IMR-90 (cell line): ENCODE measurements around the gene TRIM10. TPM values are rescaled to one million over a fixed set of nuclear protein-coding genes. Genes with fewer than 3 reads are reported as not detected.

Source experiments
- ATAC-seq: fragments of 200-7000 bp; cut with Tn5 transposase; 2 replicates; pipeline ENCODE4 v1.9.1; 2020; ENCODE audit warnings: low read depth, mild to moderate bottlenecking, moderate library complexity
- BruUV-seq: library from RNA; stranded (reverse); fragments of 400-500 nt; replicated peaks from 2 replicates; lab custom pipeline; 2021; lab: Mats Ljungman, UMichigan
- CTCF ChIA-PET: fragments of 300-600 bp; formaldehyde crosslinking; extraction: SDS; loops from one replicate; lab custom pipeline; 2021; ENCODE audit warnings: antibody characterized with exemption; lab: Yijun Ruan, JAX
- POLR2A ChIA-PET: fragments of 300-600 bp; sonication (Branson Sonifier 250); formaldehyde crosslinking; loops from one replicate; lab custom pipeline; 2022; ENCODE audit warnings: antibody characterized with exemption; ENCODE audit not compliant: unreplicated experiment; lab: Charles Lee
- DNase-seq: peaks from one replicate; pipeline ENCODE4 v3.0.0; 2013
- H2AFZ ChIP-seq: replicated peaks from 2 replicates; pipeline ENCODE3; 2013; ENCODE audit warnings: low read length, mild to moderate bottlenecking; ENCODE audit not compliant: poor library complexity
- H2AK5ac ChIP-seq: 2 replicates; pipeline ENCODE4 v1.6.1; 2013; ENCODE audit warnings: low read depth, low read length, inconsistent platforms
- H2AK9ac ChIP-seq: replicated peaks from 2 replicates; pipeline ENCODE3; 2013; ENCODE audit warnings: mild to moderate bottlenecking, low read depth, low read length, moderate library complexity; ENCODE audit not compliant: poor library complexity
- H2BK120ac ChIP-seq: 2 replicates; pipeline ENCODE4 v1.6.1; 2013; ENCODE audit warnings: low read depth, low read length, inconsistent platforms
- H2BK15ac ChIP-seq: 3 replicates; pipeline ENCODE4 v1.6.1; 2013; ENCODE audit warnings: low read depth, low read length, inconsistent platforms
- H2BK20ac ChIP-seq: 2 replicates; pipeline ENCODE4 v1.6.1; 2013; ENCODE audit warnings: low read depth, mild to moderate bottlenecking, inconsistent platforms, low read length, moderate library complexity
- H2BK5ac ChIP-seq: 2 replicates; pipeline ENCODE4 v1.6.1; 2013; ENCODE audit warnings: mild to moderate bottlenecking, low read depth, low read length, inconsistent platforms; ENCODE audit not compliant: poor library complexity, severe bottlenecking
- H3K14ac ChIP-seq: replicated peaks from 2 replicates; pipeline ENCODE4 v1.6.1; 2013; ENCODE audit warnings: low read depth, low read length, inconsistent platforms
- H3K18ac ChIP-seq: 2 replicates; pipeline ENCODE4 v1.6.1; 2013; ENCODE audit warnings: low read depth, low read length, control low read depth
- H3K23ac ChIP-seq: 2 replicates; pipeline ENCODE4 v1.6.1; 2013; ENCODE audit warnings: low read depth, low read length, inconsistent platforms
- H3K27ac ChIP-seq: 2 replicates; pipeline ENCODE4 v1.5.1; 2013; ENCODE audit warnings: mild to moderate bottlenecking, control low read depth, low read length; ENCODE audit not compliant: insufficient read depth
- H3K27me3 ChIP-seq: 2 replicates; pipeline ENCODE4 v1.6.1; 2013; ENCODE audit warnings: low read length; ENCODE audit not compliant: control insufficient read depth, insufficient read depth
- H3K36me3 ChIP-seq: 2 replicates; pipeline ENCODE4 v1.6.1; 2013; ENCODE audit warnings: low read length, mixed read lengths; ENCODE audit not compliant: control insufficient read depth, insufficient read depth
- H3K4ac ChIP-seq: 2 replicates; pipeline ENCODE4 v1.6.1; 2013; ENCODE audit warnings: low read depth, low read length, inconsistent platforms
- H3K4me1 ChIP-seq: 2 replicates; pipeline ENCODE4 v1.6.1; 2013; ENCODE audit warnings: low read length, mixed read lengths; ENCODE audit not compliant: control insufficient read depth, insufficient read depth
- H3K4me2 ChIP-seq: 2 replicates; pipeline ENCODE4 v1.6.1; 2013; ENCODE audit warnings: low read depth, mild to moderate bottlenecking, control low read depth, low read length, moderate library complexity
- H3K4me3 ChIP-seq: 2 replicates; pipeline ENCODE4 v1.5.1; 2013; ENCODE audit warnings: low read depth, mild to moderate bottlenecking, control low read depth, low read length, moderate library complexity; ENCODE audit not compliant: insufficient read depth
- H3K56ac ChIP-seq: 2 replicates; pipeline ENCODE4 v1.6.1; 2013; ENCODE audit warnings: low read length, inconsistent platforms; ENCODE audit not compliant: insufficient read depth; ENCODE audit errors: extremely low read depth
- H3K79me1 ChIP-seq, 2 experiments: 2 replicates each; pipeline ENCODE4 v1.6.1; 2013; ENCODE audit warnings: low read length in 2 of 2, inconsistent platforms in 1 of 2, low read depth in 1 of 2
- H3K9ac ChIP-seq: 2 replicates; pipeline ENCODE4 v1.6.1; 2013; ENCODE audit warnings: low read depth, low read length, control low read depth
- H3K9me1 ChIP-seq: 2 replicates; pipeline ENCODE4 v1.6.1; 2013; ENCODE audit warnings: low read length, inconsistent platforms; ENCODE audit not compliant: insufficient read depth
- H3K9me3 ChIP-seq: 2 replicates; pipeline ENCODE4 v1.6.1; 2013; ENCODE audit warnings: low read length; ENCODE audit not compliant: control insufficient read depth, insufficient read depth
- H4K20me1 ChIP-seq: 2 replicates; pipeline ENCODE4 v1.6.1; 2013; ENCODE audit warnings: low read length, inconsistent platforms; ENCODE audit not compliant: insufficient read depth
- H4K5ac ChIP-seq: 2 replicates; pipeline ENCODE4 v1.6.1; 2013; ENCODE audit warnings: mild to moderate bottlenecking, low read depth, low read length, control low read depth
- H4K8ac ChIP-seq, 2 experiments: 2 replicates each; pipeline ENCODE4 v1.6.1; 2013; ENCODE audit warnings: low read depth in 2 of 2, low read length in 2 of 2, control low read depth in 1 of 2, inconsistent platforms in 1 of 2
- H4K91ac ChIP-seq: 2 replicates; pipeline ENCODE4 v1.6.1; 2013; ENCODE audit warnings: low read depth, low read length, inconsistent platforms; ENCODE audit not compliant: insufficient read depth
- BHLHE40 ChIP-seq: fragments of 150-350 bp; IDR thresholded peaks from 2 replicates; pipeline ENCODE4 v1.6.1; 2016; ENCODE audit warnings: mild to moderate bottlenecking, low read depth, low read length
- CEBPB ChIP-seq: IDR thresholded peaks from 2 replicates; pipeline ENCODE4 v1.6.1; 2012; ENCODE audit warnings: low read depth, low read length, improper control_type of control experiment
- CHD1 ChIP-seq: IDR thresholded peaks from 2 replicates; pipeline ENCODE4 v1.6.1; 2012; ENCODE audit warnings: low read depth, low read length, improper control_type of control experiment
- CTCF ChIP-seq: conservative IDR thresholded peaks from 2 replicates; pipeline ENCODE4 v1.5.1; 2012; ENCODE audit warnings: mild to moderate bottlenecking, low read depth, low read length, improper control_type of control experiment
- ELK1 ChIP-seq: fragments of 150-350 bp; IDR thresholded peaks from 2 replicates; pipeline ENCODE4 v1.6.1; 2016; ENCODE audit warnings: low read depth, mild to moderate bottlenecking, low read length, moderate library complexity, borderline replicate concordance
- FOS ChIP-seq: fragments of 150-350 bp; IDR thresholded peaks from 2 replicates; pipeline ENCODE4 v1.6.1; 2016; ENCODE audit warnings: low read depth, low read length
- MAFK ChIP-seq: IDR thresholded peaks from 2 replicates; pipeline ENCODE4 v1.6.1; 2012; ENCODE audit warnings: low read depth, low read length, improper control_type of control experiment
- MAZ ChIP-seq: IDR thresholded peaks from 2 replicates; pipeline ENCODE4 v1.6.1; 2012; ENCODE audit warnings: low read depth, mild to moderate bottlenecking, low read length, improper control_type of control experiment, moderate library complexity, borderline replicate concordance
- MXI1 ChIP-seq: IDR thresholded peaks from 2 replicates; pipeline ENCODE4 v1.6.1; 2012; ENCODE audit warnings: low read depth, mild to moderate bottlenecking, low read length, moderate library complexity, borderline replicate concordance
- NFE2L2 ChIP-seq: fragments of 150-350 bp; IDR thresholded peaks from 2 replicates; pipeline ENCODE4 v1.6.1; 2016; ENCODE audit warnings: low read depth, mild to moderate bottlenecking, low read length
- POLR2A ChIP-seq: IDR thresholded peaks from 2 replicates; pipeline ENCODE4 v1.6.1; 2012; ENCODE audit warnings: mild to moderate bottlenecking, low read depth, low read length
- RAD21 ChIP-seq: IDR thresholded peaks from 2 replicates; pipeline ENCODE4 v1.6.1; 2012; ENCODE audit warnings: low read length, improper control_type of control experiment
- RCOR1 ChIP-seq: IDR thresholded peaks from 2 replicates; pipeline ENCODE4 v1.6.1; 2012; ENCODE audit warnings: mild to moderate bottlenecking, low read length, improper control_type of control experiment; ENCODE audit not compliant: insufficient replicate concordance
- RFX5 ChIP-seq: IDR thresholded peaks from 2 replicates; pipeline ENCODE4 v1.8.0; 2012; ENCODE audit warnings: low read depth, mild to moderate bottlenecking, low read length, moderate library complexity
- SMC3 ChIP-seq: fragments of 150-350 bp; IDR thresholded peaks from 2 replicates; pipeline ENCODE4 v1.6.1; 2016; ENCODE audit warnings: low read depth, mild to moderate bottlenecking, antibody characterized with exemption, low read length, moderate library complexity
- USF2 ChIP-seq: fragments of 150-350 bp; IDR thresholded peaks from 2 replicates; pipeline ENCODE4 v1.6.1; 2017; ENCODE audit warnings: mild to moderate bottlenecking, antibody characterized with exemption, low read length, low read depth
- WGBS, 2 experiments: methylation state at CpG; one replicate each; pipeline versions ENCODE4 v1.1.5 to v1.1.7; 2013; ENCODE audit warnings: missing lambda C conversion rate in 2 of 2; ENCODE audit not compliant: insufficient read length in 1 of 2; ENCODE audit errors: extremely low coverage in 2 of 2; 5-methylcytosine and 5-hydroxymethylcytosine counted together
- dilution Hi-C: fragments of 300-500 bp; cut with HindIII; formaldehyde crosslinking; loops from one replicate; pipeline ENCODE4 v1.14.3; 2018; ENCODE audit warnings: low sequenced_read_pairs; ENCODE audit not compliant: unreplicated experiment
- in situ Hi-C: fragments of 300-500 bp; cut with MboI; formaldehyde crosslinking; loops from 3 replicates; pipeline ENCODE4 v1.14.3; 2019; ENCODE audit warnings: low sequenced_read_pairs, inconsistent platforms, mixed read lengths
- intact Hi-C: fragments of 100-400 bp; cut with micrococcal nuclease; formaldehyde crosslinking; loops from 2 replicates; pipeline ENCODE4 v1.10.0; 2022
- polyA plus RNA-seq, 3 experiments: library from polyadenylated mRNA; depleted of rRNA; stranded (reverse); fragments of >200 nt; gene quantifications; 2 replicates each; pipeline ENCODE4 v1.2.3, GENCODE V29; 2012; ENCODE audit warnings: low replicate concordance in 1 of 3
- total RNA-seq: library from RNA; depleted of rRNA; stranded (reverse); fragments of >200 nt; gene quantifications from 2 replicates; pipeline ENCODE4 v1.2.3, GENCODE V29; 2012

TRIM10 gene
- total and polyA plus RNA-seq, 2 of the 4 experiments (the other 2 are of a cell fraction): not detected

GRCh38 chr6:30175765-30176164 is 14.8 kb upstream of the TRIM10 start:
- Histone ChIP-seq H3K4me3 (no peak overlapping the region), H3K4ac (no peak overlapping the region), H4K91ac (no peak overlapping the region), H3K18ac (no peak overlapping the region), H3K14ac (no peak overlapping the region), H3K79me1 (no peaks in the 10 kb centered on the region), H4K5ac (no peak overlapping the region), H2BK5ac (no peak overlapping the region), H3K23ac (no peak overlapping the region), H2BK120ac (no peak overlapping the region), H3K4me1 (no peaks in the 10 kb centered on the region), H4K20me1 (no peaks in the 10 kb centered on the region), H2BK15ac (no peak overlapping the region), H3K9me3 (no peaks in the 10 kb centered on the region), H2AK5ac (no peak overlapping the region), H3K36me3 (no peaks in the 10 kb centered on the region), H3K56ac (no peak overlapping the region), H2AK9ac (no peak overlapping the region), H3K27ac (no peak overlapping the region), H4K8ac (no peak overlapping the region), H3K27me3 (peaks cover 30% of the 10 kb centered on the region), H3K9ac (no peak overlapping the region), H3K4me2 (no peak overlapping the region), H2AFZ (no peak overlapping the region), H3K9me1 (no peaks in the 10 kb centered on the region), H2BK20ac (no peak overlapping the region)
- intact Hi-C loops (no loop called here), dilution Hi-C loops (no loop called here), in situ Hi-C loops (no loop called here)
- WGBS, 2 experiments: no CpG with 5 or more reads among the region's 2 CpGs
- POLR2A ChIA-PET: no interaction called here
- TF ChIP-seq ELK1 (no peak), RAD21 (no peak), MAFK (no peak), CTCF (no peak), MXI1 (no peak), SMC3 (no peak), MAZ (no peak), POLR2A (no peak), NFE2L2 (no peak), BHLHE40 (no peak), FOS (no peak), CHD1 (no peak), CEBPB (no peak), RFX5 (no peak), USF2 (no peak), RCOR1 (no peak)
- DNase-seq (no peak), ATAC-seq (no peak)
- no TSS peak for BruUV-seq
- CTCF ChIA-PET: no interaction called here
